HUES48 (cell line): ENCODE data around the gene SMPDL3B.
"Not testable (repeated sequence)": the region's sequence is repeated elsewhere in the genome, so short reads cannot be mapped to it uniquely, and the experiment has no call there.

Source experiments
- H3K27ac ChIP-seq: one replicate; pipeline ENCODE4 v1.7.0; 2013; ENCODE audit warnings: low read depth, low read length, inconsistent platforms
- H3K27me3 ChIP-seq: 2 replicates; pipeline ENCODE4 v1.6.1; 2013; ENCODE audit warnings: mild to moderate bottlenecking, low read length; ENCODE audit not compliant: control insufficient read depth, insufficient read depth
- H3K36me3 ChIP-seq: 2 replicates; pipeline ENCODE4 v1.6.1; 2013; ENCODE audit warnings: low read length; ENCODE audit not compliant: control insufficient read depth, insufficient read depth
- H3K4me1 ChIP-seq: 2 replicates; pipeline ENCODE4 v1.6.1; 2013; ENCODE audit warnings: mild to moderate bottlenecking, low read length; ENCODE audit not compliant: control insufficient read depth, insufficient read depth
- H3K4me3 ChIP-seq: 2 replicates; pipeline ENCODE4 v1.5.1; 2013; ENCODE audit warnings: mild to moderate bottlenecking, low read depth, low read length
- H3K9ac ChIP-seq: 2 replicates; pipeline ENCODE4 v1.6.1; 2013; ENCODE audit warnings: mild to moderate bottlenecking, low read depth, low read length, moderate library complexity
- H3K9me3 ChIP-seq: 2 replicates; pipeline ENCODE4 v1.6.1; 2013; ENCODE audit warnings: low read length; ENCODE audit not compliant: control insufficient read depth, insufficient read depth

SMPDL3B gene

DNA sequence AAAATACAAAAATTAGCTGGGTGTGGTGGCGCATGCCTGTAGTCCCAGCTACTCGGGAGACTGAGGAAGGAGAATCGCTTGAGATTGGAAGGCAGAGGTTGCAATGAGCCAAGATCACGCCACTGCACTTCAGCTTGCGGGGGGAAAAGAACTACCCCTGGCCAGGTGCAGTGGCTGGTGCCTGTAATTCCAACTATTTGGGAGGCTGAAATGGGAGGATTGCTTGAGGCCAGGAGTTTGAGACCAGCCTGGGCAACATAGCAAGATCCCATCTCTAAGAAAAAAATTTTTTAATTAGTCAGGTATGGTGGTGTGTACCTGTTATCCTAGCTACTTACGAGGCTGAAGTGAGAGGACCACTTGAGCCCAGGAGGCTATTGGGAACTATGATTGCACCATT is 59.7 kb downstream of the SMPDL3B start:
- not testable (repeated sequence) for H3K4me3 ChIP-seq, H3K4me1 ChIP-seq, H3K27me3 ChIP-seq, H3K27ac ChIP-seq, H3K9me3 ChIP-seq, H3K9ac ChIP-seq
- H3K36me3 ChIP-seq = peaks cover 83% of the 10 kb centered on the region

DNA sequence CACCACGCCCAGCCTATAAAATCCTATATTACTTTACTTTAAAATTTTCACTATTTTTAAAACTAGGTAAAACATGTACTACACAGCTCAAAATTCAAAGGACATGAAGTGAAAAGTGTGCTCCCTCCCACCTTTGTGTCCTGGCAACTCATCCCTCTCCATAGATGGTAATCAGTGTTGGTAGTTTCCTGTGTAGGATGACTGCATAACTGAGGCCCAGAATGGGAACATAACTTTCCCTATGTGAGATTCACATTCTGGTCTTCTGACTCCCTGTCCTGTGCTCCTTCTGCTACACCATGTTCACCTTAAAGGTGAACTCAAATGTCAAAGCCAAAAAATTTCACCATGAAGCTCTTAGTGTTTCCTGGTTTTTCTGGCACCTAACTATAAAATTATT is 64.3 kb downstream of the SMPDL3B start:
- Histone ChIP-seq H3K27me3 (no peaks in the 10 kb centered on the region), H3K4me3 (no peak overlapping the region), H3K36me3 (peaks cover 58% of the 10 kb centered on the region), H3K9me3 (no peaks in the 10 kb centered on the region), H3K27ac (no peak overlapping the region), H3K9ac (no peak overlapping the region), H3K4me1 (no peaks in the 10 kb centered on the region)

DNA sequence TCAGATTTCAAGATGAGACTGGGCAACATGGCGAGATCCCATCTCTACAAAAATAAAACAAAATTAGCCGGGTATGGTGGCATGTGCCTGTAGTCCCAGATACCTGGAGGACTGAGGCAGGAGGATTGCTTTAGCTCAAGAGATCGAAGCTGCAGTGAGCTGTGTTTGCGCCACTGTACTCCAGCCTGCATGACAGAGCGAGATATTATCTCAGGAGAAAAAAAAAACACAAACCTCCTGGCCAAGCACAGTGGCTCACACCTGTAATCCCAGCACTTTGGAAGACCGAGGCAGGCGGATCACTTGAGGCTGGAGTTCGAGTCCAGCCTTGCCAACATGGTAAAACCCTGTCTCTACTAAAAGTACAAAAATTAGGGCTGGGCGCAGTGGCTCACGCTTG is 67.8 kb downstream of the SMPDL3B start:
- H3K4me1 ChIP-seq = no peaks in the 10 kb centered on the region
- no peaks in the 10 kb centered on the region for H3K27me3 ChIP-seq
- H3K9me3 ChIP-seq = no peaks in the 10 kb centered on the region
- no peak overlapping the region for H3K27ac ChIP-seq
- H3K36me3 ChIP-seq = peaks cover 45% of the 10 kb centered on the region
- no peak overlapping the region for H3K4me3 ChIP-seq
- no peak overlapping the region for H3K9ac ChIP-seq

DNA sequence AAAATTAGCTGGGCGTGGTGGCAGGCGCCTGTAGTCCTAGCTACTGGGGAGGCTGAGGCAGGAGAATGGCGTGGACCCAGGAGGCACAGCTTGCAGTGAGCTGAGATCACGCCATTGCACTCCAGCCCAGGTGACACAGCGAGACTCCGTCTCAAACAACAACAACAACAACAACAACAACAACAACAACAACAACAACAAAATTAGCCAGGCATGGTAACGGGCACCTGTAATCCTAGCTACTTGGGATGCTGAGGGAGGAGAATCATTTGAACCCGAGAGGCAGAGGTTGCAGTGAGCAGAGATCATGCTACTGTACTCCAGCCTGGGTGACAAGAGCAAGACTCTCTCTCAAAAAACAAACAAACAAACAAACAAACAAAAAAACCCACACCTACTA is 68.3 kb downstream of the SMPDL3B start:
- not testable (repeated sequence) for H3K9ac ChIP-seq, H3K27me3 ChIP-seq, H3K4me1 ChIP-seq, H3K27ac ChIP-seq, H3K9me3 ChIP-seq, H3K4me3 ChIP-seq
- H3K36me3 ChIP-seq = peaks cover 40% of the 10 kb centered on the region
